NCI-H1694 (cell line): Measurements from ENCODE around the gene SAMD1.

ENCODE experiments used
- DNase-seq: peaks from one replicate; lab custom pipeline; 2025; lab: John Stamatoyannopoulos, UW

The SAMD1 gene

GRCh38 chr19:14089662-14090508, 666 bp downstream of the SAMD1 start:
- no peak for DNase-seq

GRCh38 chr19:14089412-14089661, 1.2 kb downstream of the SAMD1 start:
- DNase-seq: peak; percentile 11

GRCh38 chr19:14088634-14089411, 1.7 kb downstream of the SAMD1 start:
- no peak for DNase-seq

GRCh38 chr19:14086098-14086497, 4.5 kb downstream of the SAMD1 start:
- no peak for DNase-seq

GRCh38 chr19:14085309-14085995, 5.1 kb downstream of the SAMD1 start, which contains the start of gene C19orf67:
C19orf67 (minus strand) TSS chr19:14085783; CDS start chr19:14085627, 156 bp downstream.
- no peak for DNase-seq

- no peak for DNase-seq
Measured at GRCh38 chr19:14082675-14082960, 7.9 kb downstream of the SAMD1 start.

GRCh38 chr19:14081797-14082674, 8.5 kb downstream of the SAMD1 start:
- DNase-seq: no peak

GRCh38 chr19:14080887-14081796, 9.4 kb downstream of the SAMD1 start:
- peak; percentile 99 for DNase-seq

GRCh38 chr19:14078411-14078810, 12.1 kb downstream of the SAMD1 start:
- DNase-seq: no peak

GRCh38 chr19:14073925-14074838, 16.4 kb downstream of the SAMD1 start:
- no peak for DNase-seq

- peak; percentile 39 for DNase-seq
Measured at GRCh38 chr19:14073261-14073924, 17.2 kb downstream of the SAMD1 start.

- no peak for DNase-seq
Measured at GRCh38 chr19:14072535-14073260, 17.9 kb downstream of the SAMD1 start, which contains the start of gene MISP3. MISP3 (plus strand) TSS chr19:14072786; CDS start chr19:14073310, 524 bp downstream.

GRCh38 chr19:14070268-14071050, 20.1 kb downstream of the SAMD1 start:
- no peak for DNase-seq

GRCh38 chr19:14066134-14066533, 24.4 kb downstream of the SAMD1 start:
- no peak for DNase-seq

- DNase-seq: no peak
Measured at GRCh38 chr19:14063105-14063504, 27.4 kb downstream of the SAMD1 start.

GRCh38 chr19:14062558-14062855, 28.0 kb downstream of the SAMD1 start:
- DNase-seq: no peak

GRCh38 chr19:14061751-14062557, 28.6 kb downstream of the SAMD1 start, which contains the start of gene PALM3:
PALM3 (minus strand) TSS chr19:14062076; CDS start chr19:14061980, 96 bp downstream.
- DNase-seq: no peak
